ENCODE results near the gene DCTN1.

GRCh38 chr2:74333896-74334586 is 46.1 kb downstream of the DCTN1 start:
- TF ChIP-seq POLR2AphosphoS5 (IDR thresholded peaks at IDR 0.05; ENCODE audit: low read depth, low read length) (no peak), POLR2A (IDR thresholded peaks at IDR 0.05; ENCODE audit: low read depth, low read length) (no peak), TAF1 (IDR thresholded peaks at IDR 0.05; ENCODE audit: low read depth, low read length) (no peak), PAX5 (IDR thresholded peaks at IDR 0.05; ENCODE audit: insufficient read depth, low read length, severe bottlenecking) (no peak)
